Epidermal melanocyte (primary cell): ENCODE data around the gene FCHO2.
A peak's percentile ranks its signal among the peaks of the same experiment; 100 is the strongest.
"Not testable (repeated sequence)": the region's sequence is repeated elsewhere in the genome, so short reads cannot be mapped to it uniquely, and the experiment has no call there.

Experiments
- DNase-seq: peaks from one replicate; pipeline ENCODE4 v3.0.0; 2011; ENCODE audit warnings: low spot score; ENCODE audit not compliant: insufficient read length

Gene FCHO2

DNA sequence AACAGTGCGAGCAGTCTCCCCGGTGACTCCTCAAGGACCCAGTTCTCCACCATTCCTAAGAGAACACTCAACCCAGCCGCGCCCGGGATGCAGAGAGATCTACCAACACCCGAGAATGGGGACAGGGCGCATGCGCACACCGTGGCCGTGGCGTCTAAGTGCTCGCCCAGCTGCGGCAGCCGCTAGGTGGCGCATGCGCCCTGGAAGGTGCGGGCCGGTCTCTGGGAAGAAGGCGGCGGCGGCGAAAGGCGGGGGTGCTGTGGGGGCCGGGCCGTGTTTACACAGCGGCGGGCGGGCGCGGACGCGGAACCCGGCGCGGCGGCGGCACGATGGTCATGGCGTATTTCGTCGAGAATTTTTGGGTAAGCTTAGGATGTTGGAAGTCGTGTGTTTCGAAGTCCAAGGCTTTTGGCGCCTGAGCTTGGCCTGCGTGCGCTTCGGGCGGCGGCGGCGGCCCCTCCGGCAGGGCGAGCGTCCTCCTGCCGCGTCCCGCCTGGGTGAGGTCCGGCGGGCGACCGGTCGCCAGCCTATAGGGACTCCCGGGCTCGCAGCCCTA lies at the start of gene FCHO2:
Gene FCHO2, plus strand, starts transcription at position 274 of the 556 bp plus-strand sequence. Its CDS starts 56 bp downstream, at position 330.
- DNase-seq, result peak; percentile 91

- DNase-seq, result no peak
These were observed 49.0 kb upstream of the FCHO2 start for GRCh38 chr5:72906806-72907205.

GRCh38 chr5:72908664-72909063 lies 47.2 kb upstream of the FCHO2 start:
- DNase-seq, result no peak

GRCh38 chr5:72917371-72917776 lies 38.5 kb upstream of the FCHO2 start:
- DNase-seq, result no peak

DNA sequence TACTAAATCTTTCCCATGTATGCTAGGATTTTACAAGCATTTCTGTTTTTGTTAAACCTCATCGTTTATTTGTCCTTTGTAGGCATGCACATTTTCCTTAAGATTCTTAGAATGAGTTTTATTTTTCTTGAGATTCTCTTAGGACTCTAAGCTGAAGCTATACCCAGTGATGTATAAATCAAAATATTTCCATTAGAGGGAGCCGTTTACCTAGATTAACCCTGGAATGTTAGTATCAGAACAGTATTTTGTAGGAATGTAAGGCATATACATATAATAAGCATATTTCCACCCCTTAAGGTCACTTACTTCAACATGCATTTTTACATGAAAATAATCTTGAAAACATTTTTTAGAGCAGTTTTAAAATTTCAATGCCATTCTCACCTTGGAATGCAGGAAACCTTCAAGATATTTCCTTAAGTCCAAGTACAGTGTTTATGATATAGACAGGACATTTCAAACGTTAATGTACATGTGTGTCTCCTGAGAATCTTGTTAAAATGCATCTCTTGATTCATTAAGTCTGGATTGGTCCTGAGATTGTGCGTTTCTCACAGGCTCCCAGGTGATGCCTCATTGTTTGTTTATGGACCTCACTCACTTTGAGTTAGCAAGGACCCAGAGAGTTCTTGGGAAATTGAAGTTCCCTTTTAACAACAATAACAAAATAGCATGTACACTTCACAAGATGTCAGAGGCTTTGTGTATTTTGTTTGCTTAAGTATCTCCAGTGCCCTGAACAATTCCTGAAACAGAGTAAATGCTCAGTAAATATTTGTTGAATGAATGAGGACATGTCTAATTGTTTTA lies 34.9 kb upstream of the FCHO2 start:
- no peak for DNase-seq

GRCh38 chr5:72921886-72922285 lies 34.0 kb upstream of the FCHO2 start:
- no peak for DNase-seq

DNA sequence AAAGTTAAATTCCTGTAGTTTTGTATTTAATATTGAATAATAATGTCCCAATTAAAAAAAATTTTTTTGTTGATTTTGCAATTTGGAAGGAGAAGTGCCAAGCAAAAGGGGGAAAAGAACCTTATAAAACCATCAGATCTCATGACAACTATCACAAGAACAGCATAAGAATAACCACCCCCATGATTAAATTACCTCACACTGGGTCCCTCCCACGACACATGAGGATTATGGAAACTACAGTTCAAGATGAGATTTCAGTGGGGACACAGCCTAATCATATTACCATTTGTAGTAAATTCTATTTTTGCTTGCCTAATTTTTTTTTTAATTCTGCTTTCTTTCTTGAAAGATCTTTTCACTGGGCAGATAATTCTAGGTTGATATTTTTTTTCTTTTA lies 33.4 kb upstream of the FCHO2 start:
- DNase-seq, result no peak

DNA sequence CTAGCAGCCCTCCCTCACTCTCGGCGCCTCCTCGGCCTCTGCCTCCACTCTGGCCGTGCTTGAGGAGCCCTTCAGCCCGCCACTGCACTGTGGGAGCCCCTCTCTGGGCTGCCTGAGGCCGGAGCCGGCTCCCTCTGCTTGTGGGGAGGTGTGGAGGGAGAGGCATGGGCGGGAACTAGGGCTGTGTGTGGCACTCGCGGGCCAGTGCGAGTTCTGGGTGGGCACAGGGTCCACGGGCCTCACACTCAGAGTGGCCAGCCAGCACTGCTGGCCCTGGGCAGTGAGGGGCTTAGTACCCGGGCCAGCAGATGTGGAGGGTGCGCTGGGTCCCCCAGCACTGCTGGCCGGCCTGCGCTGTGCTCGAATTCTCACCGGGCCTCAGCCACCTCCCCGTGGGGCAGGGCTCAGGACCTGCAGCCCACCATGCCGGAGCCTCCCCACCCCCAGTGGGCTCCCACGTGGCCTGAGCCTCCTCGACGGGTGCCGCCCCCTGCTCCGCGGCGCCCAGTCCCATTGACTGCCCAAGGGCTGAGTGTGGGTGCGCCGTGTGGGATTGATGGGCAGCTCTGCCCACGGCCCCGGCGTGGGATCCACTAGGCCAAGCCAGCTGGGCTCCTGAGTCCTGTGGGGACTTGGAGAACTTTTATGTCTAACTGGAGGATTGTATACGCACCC lies 30.4 kb upstream of the FCHO2 start:
- DNase-seq, result no peak

DNA sequence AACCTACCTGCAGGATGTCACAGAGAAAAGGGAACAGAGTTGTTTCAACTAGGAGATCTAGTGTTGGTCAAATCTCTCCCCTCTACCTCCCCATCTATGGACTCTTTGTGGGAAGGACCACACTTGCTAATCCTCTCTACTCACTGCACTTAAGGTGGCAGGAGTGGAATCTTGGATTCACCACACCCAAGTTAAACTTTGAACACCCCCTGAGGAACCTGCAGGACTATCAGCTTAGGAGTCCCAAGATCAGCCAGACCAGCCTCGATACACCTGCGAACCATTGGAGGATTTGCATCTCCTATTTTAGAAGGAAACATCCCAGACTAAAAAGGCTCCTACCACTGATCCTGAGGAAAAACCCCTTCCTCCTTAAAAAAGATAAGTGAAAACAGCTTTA lies 23.2 kb upstream of the FCHO2 start:
- DNase-seq, result not testable (repeated sequence)

DNA sequence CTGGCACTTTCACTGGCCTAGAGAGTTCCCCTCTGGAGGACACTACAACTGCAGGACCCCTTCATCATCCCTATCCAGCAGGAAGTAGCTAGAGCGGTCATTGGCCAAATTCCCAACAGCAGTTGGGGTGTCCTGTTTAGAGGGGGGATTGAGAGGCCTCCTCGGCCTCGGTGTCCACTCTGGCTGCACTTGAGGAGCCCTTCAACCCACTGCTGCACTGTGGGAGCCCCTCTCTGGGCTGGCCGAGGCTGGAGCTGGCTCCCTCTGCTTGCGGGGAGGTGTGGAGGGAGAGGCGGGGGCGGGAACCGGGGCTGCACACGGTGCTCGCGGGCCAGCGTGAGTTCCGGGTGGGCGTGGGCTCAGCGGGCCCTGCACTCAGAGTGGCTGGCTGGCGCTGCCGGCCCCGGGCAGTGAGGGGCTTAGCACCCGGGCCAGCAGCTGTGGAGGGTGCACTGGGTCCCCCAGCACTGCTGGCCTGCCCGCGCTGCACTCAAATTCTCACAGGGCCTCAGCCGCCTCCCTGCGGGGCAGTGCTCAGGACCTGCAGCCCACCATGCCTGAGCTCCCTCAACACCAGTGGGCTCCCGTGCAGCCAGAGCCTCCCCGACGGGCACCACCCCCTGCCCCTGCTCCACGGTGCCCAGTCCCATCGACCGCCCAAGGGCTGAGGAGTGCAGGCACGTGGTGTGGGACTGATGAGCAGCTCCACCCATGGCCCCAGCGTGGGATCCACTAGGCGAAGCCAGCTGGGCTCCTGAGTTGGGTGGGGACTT lies 20.7 kb upstream of the FCHO2 start:
- DNase-seq, result not testable (repeated sequence)

- DNase-seq, result no peak
These were observed 18.9 kb upstream of the FCHO2 start for GRCh38 chr5:72936893-72937292.

- DNase-seq, result no peak
These were observed 18.3 kb upstream of the FCHO2 start for GRCh38 chr5:72937517-72938061.

DNA sequence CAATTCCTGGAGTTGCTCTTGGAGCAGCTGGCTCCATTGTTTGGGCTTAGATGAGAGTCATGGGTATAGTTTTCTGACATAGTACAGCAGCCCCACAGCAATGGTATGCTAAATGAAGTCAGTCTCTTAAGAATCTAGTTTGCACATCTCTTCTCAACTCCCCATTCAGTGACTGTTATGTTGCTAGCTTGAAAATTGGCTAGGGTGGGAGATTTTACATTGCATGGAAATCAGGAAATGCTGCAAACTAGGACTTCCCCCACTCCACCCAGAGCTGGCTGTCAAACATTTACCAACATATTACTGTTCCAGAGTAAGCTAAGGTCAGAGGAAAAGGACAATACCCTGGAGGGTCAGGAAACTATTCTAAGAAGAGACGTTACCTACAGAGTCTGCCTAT lies 17.6 kb upstream of the FCHO2 start:
- no peak for DNase-seq

GRCh38 chr5:72940082-72940481 lies 15.8 kb upstream of the FCHO2 start:
- DNase-seq, result no peak

DNA sequence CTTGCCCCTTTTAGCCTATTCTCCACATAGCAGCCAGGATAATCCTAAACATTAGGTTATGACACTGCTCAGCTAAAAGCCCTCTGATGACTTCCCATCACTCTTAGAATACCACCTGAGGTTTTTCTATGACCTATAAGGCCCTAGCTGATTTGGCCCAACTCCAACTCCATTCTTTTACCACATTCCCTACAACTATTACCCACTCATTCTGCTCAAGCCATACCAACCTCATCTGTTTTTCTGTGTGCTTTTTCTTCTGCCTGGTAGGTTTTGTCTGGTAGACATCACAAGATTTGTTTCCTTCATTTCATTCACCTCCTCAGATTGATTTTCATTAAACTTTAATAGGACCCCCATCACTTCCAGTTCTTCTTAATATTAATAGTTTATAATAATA lies 12.5 kb upstream of the FCHO2 start:
- DNase-seq, result no peak

- DNase-seq, result no peak
These were observed 8.3 kb upstream of the FCHO2 start for GRCh38 chr5:72947498-72947897.

DNA sequence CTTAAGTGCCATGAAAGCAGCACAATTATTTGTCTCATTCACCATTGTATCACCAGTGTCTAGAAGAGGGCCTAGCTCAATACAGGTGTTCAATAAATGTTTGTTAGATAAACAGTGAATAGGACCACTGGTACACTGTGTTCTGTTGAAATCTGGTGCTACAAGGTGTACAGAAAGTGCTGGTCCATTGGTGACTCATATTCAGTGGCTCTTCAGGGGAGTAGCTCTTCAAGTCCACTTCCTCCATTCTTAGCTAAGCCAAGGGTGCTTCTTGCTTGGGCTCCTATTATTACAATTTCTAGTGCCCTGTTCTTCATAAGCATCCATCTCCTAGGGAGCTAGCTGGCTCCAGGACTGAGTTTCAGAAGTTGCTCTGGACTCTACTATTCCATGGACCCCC lies 6.4 kb upstream of the FCHO2 start:
- DNase-seq, result no peak

DNA sequence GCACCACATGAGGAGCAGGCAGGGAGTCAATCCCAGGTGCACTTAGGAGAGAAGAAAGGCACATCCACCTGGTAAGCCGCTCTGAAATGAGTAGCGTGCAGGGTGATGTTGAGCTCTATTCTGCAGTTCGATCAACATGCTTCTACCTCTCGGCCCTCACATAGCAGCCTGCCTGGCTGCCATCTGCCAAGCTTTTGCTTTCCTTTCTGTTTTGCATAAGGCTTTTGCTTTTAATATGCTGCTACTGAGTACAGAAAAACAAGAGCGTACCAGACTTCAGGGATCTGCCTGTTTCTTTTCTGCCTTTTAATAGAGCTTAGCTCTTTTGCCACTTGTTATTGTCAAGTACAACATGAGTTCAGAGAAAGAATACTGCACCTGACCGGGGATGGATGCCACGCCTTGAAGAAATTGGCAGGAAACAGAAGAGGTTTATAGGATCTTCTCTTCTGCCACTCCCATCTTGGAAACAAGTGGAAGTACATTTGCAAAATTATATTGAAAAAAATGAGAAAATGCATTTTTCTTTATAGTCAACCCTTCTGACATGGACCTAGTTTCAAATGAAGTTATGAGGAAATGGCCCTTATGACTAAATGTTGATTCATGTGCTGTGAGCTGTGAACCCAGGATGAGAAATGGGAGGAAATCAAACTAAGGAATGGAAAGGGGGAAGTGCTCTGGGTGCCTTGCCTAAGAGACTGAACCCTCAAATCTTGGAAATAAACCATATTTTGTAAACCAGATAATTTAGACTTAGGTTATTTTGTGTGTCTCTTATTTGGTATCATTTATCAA lies 4.0 kb upstream of the FCHO2 start:
- DNase-seq, result no peak

DNA sequence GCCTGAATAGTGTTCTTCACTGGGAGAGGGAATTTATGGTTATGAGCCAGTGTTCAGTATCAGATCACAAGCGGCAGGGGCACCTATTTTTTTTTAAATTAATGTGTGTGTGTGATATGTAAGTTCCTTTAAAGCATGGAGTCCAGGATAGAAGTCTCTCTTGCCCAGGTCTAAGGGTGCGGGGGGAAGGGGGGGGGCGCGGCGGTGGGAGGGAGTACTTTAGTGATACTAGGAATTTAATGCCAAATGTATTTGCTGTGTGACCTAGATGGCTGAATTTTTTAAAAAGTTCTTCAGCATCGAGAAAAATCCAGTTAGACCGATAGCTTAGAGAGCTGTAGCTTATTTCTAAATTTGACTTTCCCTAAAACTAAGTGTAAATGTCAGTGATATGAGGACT lies 1.5 kb upstream of the FCHO2 start:
- DNase-seq, result no peak

DNA sequence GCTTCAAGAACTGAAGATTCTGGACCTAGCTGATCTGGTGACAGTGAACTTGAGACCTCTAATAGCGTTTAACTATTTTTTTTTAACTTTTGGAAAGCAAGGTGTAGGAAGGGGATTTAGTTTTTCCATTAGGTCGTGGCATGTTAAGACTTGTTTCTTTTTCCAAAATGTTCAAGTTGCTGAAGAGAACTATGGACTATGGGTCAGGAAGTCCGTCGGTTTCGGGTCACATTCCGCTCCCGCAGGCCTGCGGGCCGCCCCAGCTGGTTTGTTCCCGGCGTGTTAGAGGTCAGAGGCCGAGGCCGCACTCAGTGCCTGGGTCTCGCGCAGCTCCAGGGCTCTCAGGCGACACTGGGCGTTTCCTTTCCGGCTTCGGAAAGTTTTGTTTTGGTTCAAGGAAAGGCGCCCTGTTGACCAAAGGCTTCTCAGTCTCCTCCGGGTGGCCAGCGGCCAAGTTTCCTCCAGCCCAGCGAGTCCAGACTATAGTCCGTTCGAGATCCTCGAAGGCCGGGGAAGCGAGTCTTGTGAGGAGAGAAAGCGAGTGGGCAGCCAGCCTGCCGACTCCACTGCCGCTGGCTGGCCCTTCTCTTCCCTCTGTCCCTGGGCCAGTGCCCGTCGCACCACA lies 586 bp upstream of the FCHO2 start:
- DNase-seq, result no peak
